Tibial artery (tissue), 4 donors: ENCODE data around the gene PLPPR5.

ENCODE experiments used
- DNase-seq, 2 donors: peaks; one replicate each; pipeline ENCODE4 v3.0.0-alpha.2; 2019
- H3K27ac ChIP-seq, 2 donors: fragments of 200-600 bp; sonication (generic) in 1 of 2; 1 replicate in 1 of 2; 2 replicates in 1 of 2; pipeline ENCODE4 v1.5.1; 2018 to 2019; ENCODE audit warnings: mild to moderate bottlenecking in 1 of 2
- H3K27me3 ChIP-seq, 2 donors: fragments of 200-600 bp; sonication (generic) in 1 of 2; one replicate each; pipeline versions ENCODE4 v1.5.1 to v1.6.0; 2016 to 2019
- H3K36me3 ChIP-seq, 3 donors: fragments of 200-600 bp; sonication (generic) in 2 of 3; one replicate each; pipeline ENCODE4 v1.5.1; 2016 to 2019; ENCODE audit warnings: mild to moderate bottlenecking in 2 of 3
- H3K4me1 ChIP-seq, 4 donors: fragments of 200-600 bp; sonication (generic) in 2 of 4; 1 replicate in 3 of 4; 2 replicates in 1 of 4; pipeline ENCODE4 v1.5.1; 2016 to 2019
- H3K4me3 ChIP-seq, 2 donors: fragments of 200-600 bp; sonication (generic) in 1 of 2; 1 replicate in 1 of 2; 2 replicates in 1 of 2; pipeline ENCODE4 v1.5.1; 2018 to 2019; ENCODE audit warnings: mild to moderate bottlenecking in 2 of 2
- H3K9me3 ChIP-seq, 3 donors: fragments of 200-600 bp; sonication (generic) in 1 of 3; one replicate each; pipeline ENCODE4 v1.5.1; 2016 to 2019
- CTCF ChIP-seq, 2 experiments: fragments of 200-600 bp in 1 of 2; fragments of 450-650 bp in 1 of 2; IDR thresholded peaks; one replicate each; pipeline ENCODE4 v1.5.1; 2017 to 2019; ENCODE audit warnings: antibody characterized with exemption in 2 of 2, mild to moderate bottlenecking in 1 of 2, moderate library complexity in 1 of 2
- intact Hi-C: fragments of 100-400 bp; cut with DNase I; formaldehyde crosslinking; loops from one replicate; pipeline ENCODE4 v1.15.0; 2023; ENCODE audit warnings: low total_unique reads

PLPPR5 gene

GRCh38 chr1:98903261-98903660 lies 101.4 kb downstream of the PLPPR5 start:
- no peak for TF ChIP-seq CTCF (IDR thresholded peaks at IDR 0.05)
- Histone ChIP-seq H3K4me1 (no peaks in the 10 kb centered on the region), H3K27me3 (no peaks in the 10 kb centered on the region), H3K9me3 (no peaks in the 10 kb centered on the region), H3K27ac (no peak overlapping the region), H3K36me3 (no peaks in the 10 kb centered on the region), H3K4me3 (no peak overlapping the region)
- no peak for DNase-seq
- intact Hi-C loops: no loop called here

GRCh38 chr1:98898940-98899339 lies 105.7 kb downstream of the PLPPR5 start:
- H3K4me1 ChIP-seq: no peaks in the 10 kb centered on the region
- H3K36me3 ChIP-seq: no peaks in the 10 kb centered on the region
- TF ChIP-seq CTCF (IDR thresholded peaks at IDR 0.05): no peak
- H3K9me3 ChIP-seq: no peaks in the 10 kb centered on the region
- intact Hi-C loops: no loop called here
- no peaks in the 10 kb centered on the region for H3K27me3 ChIP-seq
- DNase-seq: no peak
- H3K27ac ChIP-seq: no peak overlapping the region
- no peak overlapping the region for H3K4me3 ChIP-seq

- Histone ChIP-seq H3K36me3 (no peaks in the 10 kb centered on the region), H3K4me3 (no peak overlapping the region), H3K27ac (no peak overlapping the region), H3K27me3 (no peaks in the 10 kb centered on the region), H3K4me1 (no peaks in the 10 kb centered on the region), H3K9me3 (no peaks in the 10 kb centered on the region)
- intact Hi-C loops: no loop called here
- no peak for DNase-seq
- TF ChIP-seq CTCF (IDR thresholded peaks at IDR 0.05): no peak
Observed at GRCh38 chr1:98897479-98897878, 107.2 kb downstream of the PLPPR5 start.

GRCh38 chr1:98896711-98897445 lies 107.8 kb downstream of the PLPPR5 start:
- no peaks in the 10 kb centered on the region for H3K36me3 ChIP-seq
- H3K9me3 ChIP-seq: no peaks in the 10 kb centered on the region
- DNase-seq: no peak
- H3K4me1 ChIP-seq: no peaks in the 10 kb centered on the region
- H3K27ac ChIP-seq: no peak overlapping the region
- H3K27me3 ChIP-seq: no peaks in the 10 kb centered on the region
- H3K4me3 ChIP-seq: no peak overlapping the region
- intact Hi-C loops: no loop called here
- TF ChIP-seq CTCF (IDR thresholded peaks at IDR 0.05): no peak

GRCh38 chr1:98893371-98893770 lies 111.3 kb downstream of the PLPPR5 start:
- intact Hi-C loops: no loop called here
- Histone ChIP-seq H3K27ac (no peak overlapping the region), H3K9me3 (no peaks in the 10 kb centered on the region), H3K4me1 (no peaks in the 10 kb centered on the region), H3K27me3 (no peaks in the 10 kb centered on the region), H3K4me3 (no peak overlapping the region), H3K36me3 (no peaks in the 10 kb centered on the region)
- DNase-seq: no peak
- no peak for TF ChIP-seq CTCF (IDR thresholded peaks at IDR 0.05)

- Histone ChIP-seq H3K36me3 (no peaks in the 10 kb centered on the region), H3K4me3 (no peak overlapping the region), H3K9me3 (no peaks in the 10 kb centered on the region), H3K27ac (no peak overlapping the region), H3K4me1 (no peaks in the 10 kb centered on the region), H3K27me3 (no peaks in the 10 kb centered on the region)
- no peak for DNase-seq
- intact Hi-C loops: no loop called here
- TF ChIP-seq CTCF (IDR thresholded peaks at IDR 0.05): no peak
Observed at GRCh38 chr1:98888869-98889268, 115.8 kb downstream of the PLPPR5 start.
